Endodermal cell (in vitro differentiated cells): Measurements from ENCODE around the gene NLRP11. TPM values are rescaled to one million over a fixed set of nuclear protein-coding genes. Genes with fewer than 3 reads are reported as not detected.

ENCODE experiments used
- DNase-seq: peaks from one replicate; pipeline ENCODE4 v3.0.0-alpha.2; 2017
- H3K27ac ChIP-seq: 2 replicates; pipeline ENCODE4 v1.5.1; 2013; ENCODE audit warnings: mild to moderate bottlenecking, low read depth, low read length, moderate library complexity
- H3K27me3 ChIP-seq: 2 replicates; pipeline ENCODE4 v1.6.1; 2013; ENCODE audit warnings: mild to moderate bottlenecking, low read length, moderate library complexity; ENCODE audit not compliant: insufficient read depth, control insufficient read depth, poor library complexity, severe bottlenecking
- H3K36me3 ChIP-seq: 2 replicates; pipeline ENCODE4 v1.7.0; 2013; ENCODE audit warnings: mild to moderate bottlenecking, low read length, moderate library complexity; ENCODE audit not compliant: control insufficient read depth, insufficient read depth
- H3K4me1 ChIP-seq: one replicate; pipeline ENCODE4 v1.7.0; 2013; ENCODE audit warnings: low read length; ENCODE audit not compliant: control insufficient read depth, insufficient read depth
- H3K4me3 ChIP-seq: 2 replicates; pipeline ENCODE4 v1.5.1; 2013; ENCODE audit warnings: mild to moderate bottlenecking, low read length, moderate library complexity
- H3K9ac ChIP-seq: 2 replicates; pipeline ENCODE4 v1.6.1; 2013; ENCODE audit warnings: mild to moderate bottlenecking, low read length, moderate library complexity; ENCODE audit not compliant: poor library complexity, severe bottlenecking; ENCODE audit errors: extremely low read depth
- H3K9me3 ChIP-seq: 2 replicates; pipeline ENCODE4 v1.6.1; 2013; ENCODE audit warnings: mild to moderate bottlenecking, low read length, moderate library complexity; ENCODE audit not compliant: control insufficient read depth
- H3K27ac Mint-ChIP-seq: 2 replicates; pipeline ENCODE4 v1.8.0; 2020; ENCODE audit warnings: mixed read lengths
- H3K27me3 Mint-ChIP-seq: 2 replicates; pipeline ENCODE4 v1.8.0; 2021; ENCODE audit warnings: mild to moderate bottlenecking, mixed read lengths; ENCODE audit not compliant: insufficient read depth
- H3K36me3 Mint-ChIP-seq: 2 replicates; pipeline ENCODE4 v1.8.0; 2020; ENCODE audit warnings: low read depth, mixed read lengths
- H3K4me1 Mint-ChIP-seq: 2 replicates; pipeline ENCODE4 v1.8.0; 2020; ENCODE audit warnings: mixed read lengths
- H3K4me3 Mint-ChIP-seq: 2 replicates; pipeline ENCODE4 v1.8.0; 2020; ENCODE audit warnings: mild to moderate bottlenecking, moderate library complexity, mixed read lengths
- H3K9me3 Mint-ChIP-seq: 2 replicates; pipeline ENCODE4 v1.8.0; 2020; ENCODE audit warnings: mild to moderate bottlenecking, mixed read lengths
- CTCF ChIP-seq: fragments of 200-600 bp; sonication (generic); conservative IDR thresholded peaks from 2 replicates; pipeline ENCODE4 v1.5.0; 2021; ENCODE audit warnings: antibody characterized with exemption, mild to moderate bottlenecking
- WGBS, 2 experiments: methylation state at CpG; one replicate each; pipeline versions ENCODE4 v1.1.5 to v1.1.7; 2013; ENCODE audit warnings: missing lambda C conversion rate in 2 of 2, mixed read lengths in 1 of 2; ENCODE audit not compliant: insufficient coverage in 1 of 2, insufficient read length in 1 of 2; 5-methylcytosine and 5-hydroxymethylcytosine counted together
- total RNA-seq, 2 donors: library from RNA; stranded (reverse); fragmentation: NEBNext Ultra II Directional in 1 of 2; extraction: Animal tissue kit (Norgen Biotek cat#: 25700) in 1 of 2; gene quantifications; 2 replicates in 1 of 2; 3 replicates in 1 of 2; pipeline ENCODE4 v1.2.1, GENCODE V29; 2021

NLRP11 gene
- total RNA-seq, 2 donors from 2014 or later, result not detected

GRCh38 chr19:55811340-55811739, 20.5 kb downstream of the NLRP11 start:
- Histone ChIP-seq H3K9me3 (peaks cover 84% of the 10 kb centered on the region), H3K4me3 (no peak overlapping the region), H3K36me3 (no peaks in the 10 kb centered on the region), H3K27ac (no peak overlapping the region), H3K9ac (no peak overlapping the region), H3K4me1 (no peaks in the 10 kb centered on the region), H3K27me3 (no peaks in the 10 kb centered on the region)
- Mint-ChIP-seq H3K4me1 (no peaks in the 10 kb centered on the region), H3K4me3 (no peak overlapping the region), H3K36me3 (no peaks in the 10 kb centered on the region), H3K27me3 (no peaks in the 10 kb centered on the region), H3K27ac (no peak overlapping the region), H3K9me3 (peaks cover 97% of the 10 kb centered on the region)
- 71 to 74% methylated on average over 1 to 3 of the region's 3 CpGs for WGBS, 2 experiments
- TF ChIP-seq CTCF, result no peak
- DNase-seq, result no peak

- H3K9me3 ChIP-seq, result peaks cover 80% of the 10 kb centered on the region
- no peaks in the 10 kb centered on the region for H3K36me3 ChIP-seq
- no peaks in the 10 kb centered on the region for H3K4me1 ChIP-seq
- H3K36me3 Mint-ChIP-seq, result no peaks in the 10 kb centered on the region
- no peak overlapping the region for H3K9ac ChIP-seq
- H3K9me3 Mint-ChIP-seq, result peaks cover 97% of the 10 kb centered on the region
- H3K27ac ChIP-seq, result no peak overlapping the region
- DNase-seq, result peak; percentile 69
- H3K27me3 ChIP-seq, result no peaks in the 10 kb centered on the region
- H3K4me3 ChIP-seq, result no peak overlapping the region
- no peaks in the 10 kb centered on the region for H3K4me1 Mint-ChIP-seq
- peak; percentile 57 for TF ChIP-seq CTCF
- H3K27ac Mint-ChIP-seq, result no peak overlapping the region
- WGBS, 2 experiments, result 47 to 49% methylated on average over 16 to 20 of the region's 20 CpGs
- no peak overlapping the region for H3K4me3 Mint-ChIP-seq
- no peaks in the 10 kb centered on the region for H3K27me3 Mint-ChIP-seq
Observed at GRCh38 chr19:55809381-55810058, 22.3 kb downstream of the NLRP11 start.

- peaks cover 96% of the 10 kb centered on the region for H3K9me3 Mint-ChIP-seq
- H3K4me3 ChIP-seq, result no peak overlapping the region
- no peak overlapping the region for H3K27ac Mint-ChIP-seq
- no peaks in the 10 kb centered on the region for H3K36me3 ChIP-seq
- no peaks in the 10 kb centered on the region for H3K27me3 ChIP-seq
- H3K4me1 ChIP-seq, result no peaks in the 10 kb centered on the region
- no peak for DNase-seq
- H3K9ac ChIP-seq, result no peak overlapping the region
- H3K9me3 ChIP-seq, result peaks cover 69% of the 10 kb centered on the region
- no peak overlapping the region for H3K4me3 Mint-ChIP-seq
- H3K27me3 Mint-ChIP-seq, result no peaks in the 10 kb centered on the region
- WGBS, 2 experiments, result 82% methylated on average over 2 of the region's 2 CpGs; no CpG with 5 or more reads in 1 of the 2 experiments
- no peak overlapping the region for H3K27ac ChIP-seq
- no peak for TF ChIP-seq CTCF
- H3K4me1 Mint-ChIP-seq, result no peaks in the 10 kb centered on the region
- peaks cover 2% of the 10 kb centered on the region for H3K36me3 Mint-ChIP-seq
Observed at GRCh38 chr19:55802281-55802680, 29.5 kb downstream of the NLRP11 start.
